K562 (cell line): Measurements from ENCODE around the gene PTPN12. TPM values are rescaled to one million over a fixed set of nuclear protein-coding genes. Genes with fewer than 3 reads are reported as not detected.

ENCODE experiments used
- BHLHE40 ChIP-seq: IDR thresholded peaks from 2 replicates; pipeline ENCODE4 v1.6.1; 2011; ENCODE audit warnings: low read length, improper control_type of control experiment
- FOS ChIP-seq: IDR thresholded peaks from 3 replicates; pipeline ENCODE4 v1.6.1; 2011; ENCODE audit not compliant: insufficient read length; ENCODE audit errors: extremely low read depth
- MED1 ChIP-seq: sonication (generic); formaldehyde crosslinking; IDR thresholded peaks from 2 replicates; pipeline ENCODE4 v1.8.1; 2023; ENCODE audit warnings: missing genetic modification reagents, borderline replicate concordance
- PATZ1 ChIP-seq: fragments of 250-450 bp; sonication (Bioruptor Pico); IDR thresholded peaks from 2 replicates; pipeline ENCODE4 v1.5.0; 2020; ENCODE audit warnings: mild to moderate bottlenecking, borderline replicate concordance
- PHF8 ChIP-seq: fragments of 200-600 bp; sonication (generic); IDR thresholded peaks from 2 replicates; pipeline ENCODE4 v1.6.1; 2012; ENCODE audit warnings: mixed run types, mild to moderate bottlenecking, inconsistent platforms, low read length, moderate library complexity, borderline replicate concordance
- RBM14 ChIP-seq: fragments of 200-400 bp; formaldehyde crosslinking; IDR thresholded peaks from 2 replicates; pipeline ENCODE4 v1.6.1; 2018; ENCODE audit warnings: low read depth, mild to moderate bottlenecking, low read length, moderate library complexity, borderline replicate concordance; ENCODE audit not compliant: insufficient read depth
- SIRT6 ChIP-seq: IDR thresholded peaks from one replicate; pipeline ENCODE4 v1.6.1; 2012; ENCODE audit warnings: low read depth, mild to moderate bottlenecking, control low read depth, inconsistent platforms, low read length, moderate library complexity
- SMAD4 ChIP-seq: fragments of 250-450 bp; sonication (Bioruptor Pico); conservative IDR thresholded peaks from 2 replicates; pipeline ENCODE4 v1.8.0; 2021; ENCODE audit warnings: inconsistent platforms, mild to moderate bottlenecking, moderate library complexity
- SRF ChIP-seq, 2 experiments: fragments of 250-450, 450-650 bp in 1 of 2; sonication (Bioruptor Pico) in 1 of 2; sonication (generic) in 1 of 2; formaldehyde crosslinking; IDR thresholded peaks; 2 replicates each; pipeline versions ENCODE4 v1.5.0 to v1.5.1; 2020 to 2022; ENCODE audit warnings: mild to moderate bottlenecking in 1 of 2, missing genetic modification reagents in 1 of 2
- ZBTB12 ChIP-seq: fragments of 250-450 bp; sonication (Bioruptor Pico); IDR thresholded peaks from 2 replicates; pipeline ENCODE4 v1.4.0; 2020
- ZNF232 ChIP-seq: sonication (generic); formaldehyde crosslinking; IDR thresholded peaks from 2 replicates; pipeline ENCODE4 v1.8.0; 2022; ENCODE audit warnings: mild to moderate bottlenecking, missing genetic modification reagents
- ZNF263 ChIP-seq: sonication (generic); formaldehyde crosslinking; IDR thresholded peaks from 2 replicates; pipeline ENCODE4 v1.8.0; 2022; ENCODE audit warnings: mild to moderate bottlenecking, missing genetic modification reagents, borderline replicate concordance
- ZNF395 ChIP-seq: fragments of 200-800 bp; sonication (Bioruptor generic); IDR thresholded peaks from 2 replicates; pipeline ENCODE4 v1.6.1; 2017; ENCODE audit warnings: missing genetic modification characterization, missing compliant biosample characterization
- ZNF644 ChIP-seq: fragments of 200-800 bp; sonication (Bioruptor generic); IDR thresholded peaks from 2 replicates; pipeline ENCODE4 v1.6.1; 2016; ENCODE audit warnings: low read depth, missing genetic modification characterization, missing compliant biosample characterization
- polyA plus RNA-seq, 8 experiments: library from polyadenylated mRNA; depleted of rRNA in 4 of 8; stranded (reverse) in 5 of 8; unstranded in 3 of 8; fragments of >200 nt; fragmentation: Nextera tagmentation in 2 of 8; fragmentation: Illumina TruSeq in 1 of 8; extraction: Ambion mirVana in 2 of 8; extraction: Trizol in 1 of 8; gene quantifications; 2 replicates each; pipeline versions ENCODE4 v1.2.1 to v1.2.3, GENCODE V29; 2011 to 2014; ENCODE audit warnings: inconsistent platforms in 1 of 8, missing spikeins in 1 of 8
- total RNA-seq, 7 experiments: library from RNA; depleted of rRNA in 6 of 7; stranded (reverse); fragments of >200 nt in 6 of 7; fragmentation: Illumina TruSeq in 2 of 7; extraction: Trizol in 2 of 7; gene quantifications; 2 replicates each; pipeline versions ENCODE4 v1.2.1 to v1.2.3, GENCODE V29; 2011 to 2021; ENCODE audit warnings: low replicate concordance in 1 of 7

PTPN12 gene
- total and polyA plus RNA-seq, 9 of the 15 experiments (the other 6 are each of a cell fraction or from before 2014, with no cell fraction given): 15.3 to 79.8 (median 26.6) TPM

- TF ChIP-seq PATZ1: no peak
- peak; percentile 36; the same call in 1 of the 2 replicates for TF ChIP-seq PHF8
- no peak for TF ChIP-seq MED1 (CRISPR knock-in tag)
- TF ChIP-seq FOS: no peak
- TF ChIP-seq ZBTB12: no peak
- TF ChIP-seq BHLHE40: no peak
- no peak for TF ChIP-seq RBM14
- no peak for TF ChIP-seq SIRT6
- 0 out of 2 replicates have a peak, but pooled peaks have one; percentile 29 for TF ChIP-seq ZNF232
- 0 out of 2 replicates have a peak, but pooled peaks have one; percentile 10 for TF ChIP-seq SMAD4 (CRISPR knock-in tag)
- no peak for TF ChIP-seq ZNF644 (tag)
- TF ChIP-seq ZNF395: peak; percentile 53
- peak; percentile 51 for TF ChIP-seq ZNF263 (CRISPR knock-in tag)
- peak in 1 of 2 experiments; percentile 38; a peak in 1 of 4 replicates for TF ChIP-seq SRF (CRISPR knock-in tag; IDR thresholded peaks at IDR 0.05)
Measured at GRCh38 chr7:77537778-77538280, 734 bp downstream of the PTPN12 start (continued).
